Melanocyte of skin (primary cell): Measurements from ENCODE around the gene ASTE1. TPM values are rescaled to one million over a fixed set of nuclear protein-coding genes. Genes with fewer than 3 reads are reported as not detected.

ENCODE experiments used
- total RNA-seq, 2 donors: library from RNA; depleted of rRNA; stranded (reverse); fragments of >200 nt; gene quantifications; 2 replicates each; pipeline ENCODE4 v1.2.3, GENCODE V29; 2012

The ASTE1 gene, protein sequence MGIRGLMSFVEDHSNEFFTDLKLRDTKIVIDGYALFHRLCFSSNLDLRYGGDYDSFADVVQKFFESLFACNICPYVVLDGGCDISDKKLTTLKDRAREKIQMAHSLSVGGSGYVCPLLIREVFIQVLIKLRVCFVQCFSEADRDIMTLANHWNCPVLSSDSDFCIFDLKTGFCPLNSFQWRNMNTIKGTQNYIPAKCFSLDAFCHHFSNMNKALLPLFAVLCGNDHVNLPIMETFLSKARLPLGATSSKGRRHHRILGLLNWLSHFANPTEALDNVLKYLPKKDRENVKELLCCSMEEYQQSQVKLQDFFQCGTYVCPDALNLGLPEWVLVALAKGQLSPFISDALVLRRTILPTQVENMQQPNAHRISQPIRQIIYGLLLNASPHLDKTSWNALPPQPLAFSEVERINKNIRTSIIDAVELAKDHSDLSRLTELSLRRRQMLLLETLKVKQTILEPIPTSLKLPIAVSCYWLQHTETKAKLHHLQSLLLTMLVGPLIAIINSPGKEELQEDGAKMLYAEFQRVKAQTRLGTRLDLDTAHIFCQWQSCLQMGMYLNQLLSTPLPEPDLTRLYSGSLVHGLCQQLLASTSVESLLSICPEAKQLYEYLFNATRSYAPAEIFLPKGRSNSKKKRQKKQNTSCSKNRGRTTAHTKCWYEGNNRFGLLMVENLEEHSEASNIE
- 1 to 10 TPM; 5.2 to 6.3 TPM for total RNA-seq

DNA sequence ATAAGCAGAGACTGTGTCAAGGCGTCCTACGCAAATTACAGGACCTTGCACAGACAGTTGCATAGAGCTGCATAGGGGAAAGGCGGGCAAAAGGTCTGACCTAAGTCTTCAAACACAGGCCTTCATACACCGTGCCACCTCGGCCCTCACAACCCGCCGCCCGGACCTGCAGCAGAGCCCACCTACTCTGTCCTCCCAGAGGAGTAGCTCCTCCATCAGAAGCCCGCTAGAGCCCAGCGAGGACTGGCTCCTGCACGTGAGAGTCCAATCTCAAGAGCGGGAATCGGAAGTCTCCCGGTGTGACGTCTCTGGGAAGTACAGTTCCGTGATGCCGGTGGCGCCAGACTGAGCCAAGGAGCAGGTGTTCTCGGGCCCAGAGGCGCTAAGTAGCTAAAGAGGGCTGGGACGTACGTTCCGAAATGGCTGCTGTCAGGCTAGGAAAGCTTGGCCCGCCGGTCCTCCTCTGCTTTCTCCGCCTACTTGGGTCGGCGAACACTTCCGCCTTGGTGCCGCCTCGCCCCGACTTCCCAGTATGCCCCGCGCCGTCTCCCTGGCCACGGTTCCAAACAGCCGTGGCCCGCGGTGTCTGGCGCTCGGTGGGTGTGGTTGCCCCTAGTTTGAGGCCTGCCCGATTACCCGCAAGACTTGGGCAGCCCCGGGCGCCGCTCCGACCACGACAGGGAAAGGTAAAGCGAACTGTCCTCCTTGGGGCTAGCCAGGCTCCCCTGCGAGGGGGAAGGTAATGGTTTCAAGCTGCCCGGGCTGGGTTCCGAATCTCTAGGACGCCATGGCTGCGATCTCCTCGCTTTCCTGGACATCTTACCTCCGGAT, at the start of gene ASTE1, which contains the start of gene NEK11:
TSS of gene ASTE1 (minus strand) at position 505 of the 831 bp plus-strand sequence. CDS start 1,519 bp downstream, outside the sequence.
TSS of gene NEK11 (plus strand) at position 557 of the 831 bp plus-strand sequence. CDS start 2,832 bp downstream, outside the sequence.

Other genes starting within 250 kb of the ASTE1 start
- 10 to 100 TPM; 71.9 to 81.2 TPM for gene ATP2C1, start 132.7 kb downstream of the ASTE1 start, total RNA-seq
- gene NEK11, start 52 bp upstream of the ASTE1 start, total RNA-seq: 1 to 10 TPM; 2.0 to 3.4 TPM